ENCODE measurements around the gene REPS2. TPM values are rescaled to one million over a fixed set of nuclear protein-coding genes. Genes with fewer than 3 reads are reported as not detected.

Gene REPS2
- 0.74 TPM for total RNA-seq
- under 1 TPM in 2 of 4 donors, not detected in 2; 0.05 to 0.52 TPM for polyA plus RNA-seq

GRCh38 chrX:16946361-16946964, at the start of gene REPS2:
TSS of gene REPS2 (plus strand) at chrX:16946658. CDS start at chrX:16946862, 204 bp downstream.
- H3K4me1 ChIP-seq (ENCODE audit: control insufficient read depth, insufficient read depth, low read length, poor library complexity, severe bottlenecking): peaks cover 6% of the 10 kb centered on the region
- H3K27ac ChIP-seq (ENCODE audit: insufficient read depth, low read length, poor library complexity, severe bottlenecking): no peak within 1 kb of the TSS
- H3K4me3 Mint-ChIP-seq: peak within 1 kb of the TSS; percentile 81 to 89 (median 86)
- H3K36me3 ChIP-seq (ENCODE audit: control insufficient read depth, insufficient read depth, low read length): no peaks in the 10 kb centered on the region
- H3K36me3 Mint-ChIP-seq: no peaks in the 10 kb centered on the region
- peaks cover 0 to 6% (median 1%) of the 10 kb centered on the region in 7 donors for H3K9me3 Mint-ChIP-seq
- peaks cover 0 to 11% (median 3%) of the 10 kb centered on the region in 4 donors for H3K4me1 Mint-ChIP-seq
- H3K9me3 ChIP-seq (ENCODE audit: control insufficient read depth in 2 of 2, low read length in 2 of 2): no peaks in the 10 kb centered on the region
- H3K27ac Mint-ChIP-seq: peak within 1 kb of the TSS; percentile 65 to 86 (median 66)
- H3K4me3 ChIP-seq (ENCODE audit: low read depth, low read length): no peak within 1 kb of the TSS
- ATAC-seq (ENCODE audit: low read depth in 2 of 2): peak; percentile 92 to 94
- peak; percentile 62 to 84 (median 70) for DNase-seq
- H3K27me3 ChIP-seq (ENCODE audit: control insufficient read depth, insufficient read depth, low read length): peaks cover 10% of the 10 kb centered on the region
- peaks cover 4% of the 10 kb centered on the region for H3K27me3 Mint-ChIP-seq

- no peak overlapping the region for H3K27ac Mint-ChIP-seq
- H3K36me3 Mint-ChIP-seq: no peaks in the 10 kb centered on the region
- no peak overlapping the region for H3K4me3 Mint-ChIP-seq
- H3K9me3 Mint-ChIP-seq: peaks cover 0 to 2% (median 0%) of the 10 kb centered on the region in 7 donors
- peaks cover 0 to 6% (median 1%) of the 10 kb centered on the region in 4 donors for H3K4me1 Mint-ChIP-seq
- H3K9me3 ChIP-seq (ENCODE audit: control insufficient read depth in 2 of 2, low read length in 2 of 2): no peaks in the 10 kb centered on the region
- no peak for DNase-seq
- no peak for ATAC-seq (ENCODE audit: low read depth in 2 of 2)
- no peaks in the 10 kb centered on the region for H3K4me1 ChIP-seq (ENCODE audit: control insufficient read depth, insufficient read depth, low read length, poor library complexity, severe bottlenecking)
- H3K4me3 ChIP-seq (ENCODE audit: low read depth, low read length): no peak overlapping the region
- no peak overlapping the region for H3K27ac ChIP-seq (ENCODE audit: insufficient read depth, low read length, poor library complexity, severe bottlenecking)
- no peaks in the 10 kb centered on the region for H3K36me3 ChIP-seq (ENCODE audit: control insufficient read depth, insufficient read depth, low read length)
- H3K27me3 ChIP-seq (ENCODE audit: control insufficient read depth, insufficient read depth, low read length): no peaks in the 10 kb centered on the region
- peaks cover 10% of the 10 kb centered on the region for H3K27me3 Mint-ChIP-seq
Observed at GRCh38 chrX:16897445-16897844, 49.0 kb upstream of the REPS2 start.

GRCh38 chrX:16903274-16904022, 43.0 kb upstream of the REPS2 start:
- Mint-ChIP-seq H3K36me3 (no peaks in the 10 kb centered on the region), H3K4me1 (no peaks in the 10 kb centered on the region), H3K4me3 (no peak overlapping the region), H3K9me3 (peaks cover 0 to 3% (median 0%) of the 10 kb centered on the region in 7 donors), H3K27me3 (peaks cover 10% of the 10 kb centered on the region), H3K27ac (no peak overlapping the region)
- Histone ChIP-seq H3K27me3 (ENCODE audit: control insufficient read depth, insufficient read depth, low read length) (no peaks in the 10 kb centered on the region), H3K9me3 (ENCODE audit: control insufficient read depth in 2 of 2, low read length in 2 of 2) (no peaks in the 10 kb centered on the region), H3K27ac (ENCODE audit: insufficient read depth, low read length, poor library complexity, severe bottlenecking) (no peak overlapping the region), H3K4me1 (ENCODE audit: control insufficient read depth, insufficient read depth, low read length, poor library complexity, severe bottlenecking) (no peaks in the 10 kb centered on the region), H3K4me3 (ENCODE audit: low read depth, low read length) (no peak overlapping the region), H3K36me3 (ENCODE audit: control insufficient read depth, insufficient read depth, low read length) (no peaks in the 10 kb centered on the region)
- DNase-seq: no peak
- ATAC-seq (ENCODE audit: low read depth in 2 of 2): no peak

- Mint-ChIP-seq H3K4me1 (no peaks in the 10 kb centered on the region), H3K27ac (no peak overlapping the region), H3K4me3 (no peak overlapping the region), H3K9me3 (no peaks in the 10 kb centered on the region), H3K27me3 (peaks cover 11% of the 10 kb centered on the region), H3K36me3 (no peaks in the 10 kb centered on the region)
- Histone ChIP-seq H3K27ac (ENCODE audit: insufficient read depth, low read length, poor library complexity, severe bottlenecking) (no peak overlapping the region), H3K9me3 (ENCODE audit: control insufficient read depth in 2 of 2, low read length in 2 of 2) (no peaks in the 10 kb centered on the region), H3K36me3 (ENCODE audit: control insufficient read depth, insufficient read depth, low read length) (no peaks in the 10 kb centered on the region), H3K4me1 (ENCODE audit: control insufficient read depth, insufficient read depth, low read length, poor library complexity, severe bottlenecking) (no peaks in the 10 kb centered on the region), H3K4me3 (ENCODE audit: low read depth, low read length) (no peak overlapping the region), H3K27me3 (ENCODE audit: control insufficient read depth, insufficient read depth, low read length) (no peaks in the 10 kb centered on the region)
- ATAC-seq (ENCODE audit: low read depth in 2 of 2) (no peak), DNase-seq (no peak)
Observed at GRCh38 chrX:16910376-16910775, 36.1 kb upstream of the REPS2 start.

- Histone ChIP-seq H3K4me1 (ENCODE audit: control insufficient read depth, insufficient read depth, low read length, poor library complexity, severe bottlenecking) (no peaks in the 10 kb centered on the region), H3K27me3 (ENCODE audit: control insufficient read depth, insufficient read depth, low read length) (peaks cover 4% of the 10 kb centered on the region), H3K27ac (ENCODE audit: insufficient read depth, low read length, poor library complexity, severe bottlenecking) (no peak overlapping the region), H3K36me3 (ENCODE audit: control insufficient read depth, insufficient read depth, low read length) (no peaks in the 10 kb centered on the region), H3K4me3 (ENCODE audit: low read depth, low read length) (no peak overlapping the region), H3K9me3 (ENCODE audit: control insufficient read depth in 2 of 2, low read length in 2 of 2) (no peaks in the 10 kb centered on the region)
- H3K36me3 Mint-ChIP-seq: no peaks in the 10 kb centered on the region
- no peak overlapping the region for H3K27ac Mint-ChIP-seq
- DNase-seq (no peak), ATAC-seq (ENCODE audit: low read depth in 2 of 2) (no peak)
- H3K9me3 Mint-ChIP-seq: peaks cover 0 to 3% (median 0%) of the 10 kb centered on the region in 7 donors
- H3K4me1 Mint-ChIP-seq: no peaks in the 10 kb centered on the region
- no peak overlapping the region for H3K4me3 Mint-ChIP-seq
- H3K27me3 Mint-ChIP-seq: peaks cover 4% of the 10 kb centered on the region
Observed at GRCh38 chrX:16914058-16914457, 32.4 kb upstream of the REPS2 start.

GRCh38 chrX:16916561-16916960, 29.9 kb upstream of the REPS2 start:
- ATAC-seq (ENCODE audit: low read depth in 2 of 2) (no peak), DNase-seq (no peak)
- no peak overlapping the region for H3K4me3 Mint-ChIP-seq
- Histone ChIP-seq H3K27ac (ENCODE audit: insufficient read depth, low read length, poor library complexity, severe bottlenecking) (no peak overlapping the region), H3K9me3 (ENCODE audit: control insufficient read depth in 2 of 2, low read length in 2 of 2) (no peaks in the 10 kb centered on the region), H3K4me1 (ENCODE audit: control insufficient read depth, insufficient read depth, low read length, poor library complexity, severe bottlenecking) (no peaks in the 10 kb centered on the region), H3K4me3 (ENCODE audit: low read depth, low read length) (no peak overlapping the region), H3K27me3 (ENCODE audit: control insufficient read depth, insufficient read depth, low read length) (peaks cover 8% of the 10 kb centered on the region), H3K36me3 (ENCODE audit: control insufficient read depth, insufficient read depth, low read length) (no peaks in the 10 kb centered on the region)
- no peak overlapping the region for H3K27ac Mint-ChIP-seq
- peaks cover 4% of the 10 kb centered on the region for H3K27me3 Mint-ChIP-seq
- H3K9me3 Mint-ChIP-seq: peaks cover 0 to 3% (median 0%) of the 10 kb centered on the region in 7 donors
- no peaks in the 10 kb centered on the region for H3K36me3 Mint-ChIP-seq
- H3K4me1 Mint-ChIP-seq: no peaks in the 10 kb centered on the region

GRCh38 chrX:16917120-16917519, 29.3 kb upstream of the REPS2 start:
- Histone ChIP-seq H3K4me3 (ENCODE audit: low read depth, low read length) (no peak overlapping the region), H3K36me3 (ENCODE audit: control insufficient read depth, insufficient read depth, low read length) (no peaks in the 10 kb centered on the region), H3K27me3 (ENCODE audit: control insufficient read depth, insufficient read depth, low read length) (peaks cover 8% of the 10 kb centered on the region), H3K9me3 (ENCODE audit: control insufficient read depth in 2 of 2, low read length in 2 of 2) (no peaks in the 10 kb centered on the region), H3K4me1 (ENCODE audit: control insufficient read depth, insufficient read depth, low read length, poor library complexity, severe bottlenecking) (no peaks in the 10 kb centered on the region), H3K27ac (ENCODE audit: insufficient read depth, low read length, poor library complexity, severe bottlenecking) (no peak overlapping the region)
- peaks cover 7% of the 10 kb centered on the region for H3K27me3 Mint-ChIP-seq
- DNase-seq (no peak), ATAC-seq (ENCODE audit: low read depth in 2 of 2) (no peak)
- H3K4me1 Mint-ChIP-seq: no peaks in the 10 kb centered on the region
- H3K4me3 Mint-ChIP-seq: no peak overlapping the region
- H3K36me3 Mint-ChIP-seq: no peaks in the 10 kb centered on the region
- H3K9me3 Mint-ChIP-seq: peaks cover 0 to 3% (median 0%) of the 10 kb centered on the region in 7 donors
- no peak overlapping the region for H3K27ac Mint-ChIP-seq

Data from CD4-positive, CD25-positive, alpha-beta regulatory T cell (primary cell).